Fibroblast of lung (primary cell): ENCODE measurements around the gene ZDHHC1. TPM values are rescaled to one million over a fixed set of nuclear protein-coding genes. Genes with fewer than 3 reads are reported as not detected.
A peak's percentile ranks its signal among the peaks of the same experiment; 100 is the strongest.

Experiments used
- DNase-seq, 2 donors: peaks; one replicate each; pipeline versions ENCODE4 v3.0.0 to v3.0.0-alpha.2; 2010; ENCODE audit warnings: low read depth in 2 of 2
- H2AFZ ChIP-seq: 2 replicates; pipeline ENCODE4 v1.5.1; 2012; ENCODE audit warnings: low read length, control low read depth, inconsistent platforms
- H3K27ac ChIP-seq: 2 replicates; pipeline ENCODE4 v1.5.1; 2011; ENCODE audit warnings: low read length, control low read depth; ENCODE audit not compliant: insufficient read depth
- H3K27me3 ChIP-seq: 2 replicates; pipeline ENCODE4 v1.5.1; 2011; ENCODE audit warnings: mild to moderate bottlenecking, low read length; ENCODE audit not compliant: control insufficient read depth, insufficient read depth
- H3K36me3 ChIP-seq: 2 replicates; pipeline ENCODE4 v1.5.1; 2011; ENCODE audit warnings: low read length; ENCODE audit not compliant: control insufficient read depth, insufficient read depth
- H3K4me1 ChIP-seq: 2 replicates; pipeline ENCODE4 v1.5.1; 2011; ENCODE audit warnings: low read length; ENCODE audit not compliant: control insufficient read depth, insufficient read depth; ENCODE audit errors: extremely low read depth
- H3K4me2 ChIP-seq: 2 replicates; pipeline ENCODE4 v1.5.1; 2011; ENCODE audit warnings: low read length, control low read depth; ENCODE audit not compliant: insufficient read depth; ENCODE audit errors: extremely low read depth
- H3K4me3 ChIP-seq, 4 experiments: fragments of 200-600 bp in 1 of 4; sonication (generic) in 1 of 4; replicated peaks in 1 of 4; 2 replicates each; pipeline ENCODE4 v1.5.1; 2011 to 2016; ENCODE audit warnings: low read length in 4 of 4, low read depth in 3 of 4, mild to moderate bottlenecking in 3 of 4, control low read depth in 2 of 4, inconsistent platforms in 1 of 4, mixed read lengths in 1 of 4; ENCODE audit not compliant: insufficient read depth in 1 of 4; ENCODE audit errors: control extremely low read depth in 1 of 4
- H3K79me2 ChIP-seq: 2 replicates; pipeline ENCODE4 v1.5.1; 2012; ENCODE audit warnings: mild to moderate bottlenecking, low read length, inconsistent platforms; ENCODE audit not compliant: control insufficient read depth, insufficient read depth
- H3K9ac ChIP-seq: 2 replicates; pipeline ENCODE4 v1.5.1; 2011; ENCODE audit warnings: mild to moderate bottlenecking, low read length, control low read depth; ENCODE audit not compliant: insufficient read depth
- H3K9me3 ChIP-seq: 2 replicates; pipeline ENCODE4 v1.5.1; 2012; ENCODE audit warnings: low read depth, low read length; ENCODE audit not compliant: control insufficient read depth, insufficient read depth
- H4K20me1 ChIP-seq: 2 replicates; pipeline ENCODE4 v1.5.1; 2011; ENCODE audit warnings: low read length; ENCODE audit not compliant: control insufficient read depth, insufficient read depth; ENCODE audit errors: extremely low read depth
- CTCF ChIP-seq, 2 donors: IDR thresholded peaks in 1 of 2; conservative IDR thresholded peaks in 1 of 2; 1 replicate in 1 of 2; 2 replicates in 1 of 2; pipeline ENCODE4 v1.5.1; 2011 to 2012; ENCODE audit warnings: low read length in 2 of 2, control low read depth in 1 of 2, inconsistent platforms in 1 of 2, low read depth in 1 of 2, mild to moderate bottlenecking in 1 of 2
- EZH2 ChIP-seq: IDR thresholded peaks from 2 replicates; pipeline ENCODE4 v1.5.1; 2012; ENCODE audit warnings: low read length, control low read depth, mild to moderate bottlenecking; ENCODE audit errors: missing control alignments
- polyA plus RNA-seq, 2 donors: library from polyadenylated mRNA; depleted of rRNA in 1 of 2; stranded (reverse) in 1 of 2; unstranded in 1 of 2; fragments of >200 nt; gene quantifications; 2 replicates each; pipeline ENCODE4 v1.2.1, GENCODE V29; 2011 to 2012; ENCODE audit warnings: missing spikeins in 1 of 2
- total RNA-seq: library from RNA; depleted of rRNA; stranded (reverse); fragments of >200 nt; gene quantifications from 2 replicates; pipeline ENCODE4 v1.2.1, GENCODE V29; 2014

Gene ZDHHC1
- total and polyA plus RNA-seq, 2 donors (not counting 1 experiment from before 2014, with no cell fraction given): 2.7 to 6.4 TPM

- Histone ChIP-seq H4K20me1 (no peaks in the 10 kb centered on the region), H3K27me3 (no peaks in the 10 kb centered on the region), H3K79me2 (peaks cover 10% of the 10 kb centered on the region), H3K9ac (no peak overlapping the region), H3K36me3 (peaks cover 7% of the 10 kb centered on the region), H3K4me1 (peaks cover 19% of the 10 kb centered on the region), H3K27ac (no peak overlapping the region), H2AFZ (no peak overlapping the region), H3K4me2 (no peak overlapping the region), H3K4me3 (no peak overlapping the region), H3K9me3 (no peaks in the 10 kb centered on the region)
- peak; percentile 55 to 63 for DNase-seq
- TF ChIP-seq EZH2 (no peak), CTCF (conservative IDR thresholded peaks at IDR 0.05 in 1 of 2, IDR thresholded peaks at IDR 0.05 in 1 of 2; ENCODE audit: low read depth in 1 of 2, low read length in 2 of 2) (peak; percentile 59 to 67)
Measured at GRCh38 chr16:67456391-67457081, 40.3 kb upstream of the ZDHHC1 start.

- peaks cover 4% of the 10 kb centered on the region for H4K20me1 ChIP-seq
Measured at GRCh38 chr16:67454852-67455251, 38.6 kb upstream of the ZDHHC1 start.

GRCh38 chr16:67454104-67454503, 37.8 kb upstream of the ZDHHC1 start:
- Histone ChIP-seq H3K9ac (no peak overlapping the region), H3K4me1 (peaks cover 10% of the 10 kb centered on the region), H4K20me1 (peaks cover 4% of the 10 kb centered on the region), H3K27ac (no peak overlapping the region), H3K36me3 (peaks cover 10% of the 10 kb centered on the region), H2AFZ (no peak overlapping the region), H3K4me2 (no peak overlapping the region), H3K27me3 (no peaks in the 10 kb centered on the region), H3K79me2 (peaks cover 5% of the 10 kb centered on the region), H3K4me3 (no peak overlapping the region), H3K9me3 (no peaks in the 10 kb centered on the region)
- DNase-seq: no peak
- TF ChIP-seq CTCF (conservative IDR thresholded peaks at IDR 0.05 in 1 of 2, IDR thresholded peaks at IDR 0.05 in 1 of 2; ENCODE audit: low read depth in 1 of 2, low read length in 2 of 2): no peak
- no peak for TF ChIP-seq EZH2

More at GRCh38 chr16:67454852-67455251, 38.6 kb upstream of the ZDHHC1 start:
- Histone ChIP-seq H3K4me1 (peaks cover 17% of the 10 kb centered on the region), H3K27ac (no peak overlapping the region), H3K9me3 (no peaks in the 10 kb centered on the region), H3K4me2 (no peak overlapping the region), H3K36me3 (peaks cover 5% of the 10 kb centered on the region), H3K79me2 (peaks cover 5% of the 10 kb centered on the region), H2AFZ (no peak overlapping the region), H3K27me3 (no peaks in the 10 kb centered on the region), H3K9ac (no peak overlapping the region), H3K4me3 (no peak overlapping the region)
- no peak for TF ChIP-seq EZH2
- TF ChIP-seq CTCF (conservative IDR thresholded peaks at IDR 0.05 in 1 of 2, IDR thresholded peaks at IDR 0.05 in 1 of 2; ENCODE audit: low read depth in 1 of 2, low read length in 2 of 2): no peak
- no peak for DNase-seq
